Measurements from ENCODE around the gene DGKI. TPM values are rescaled to one million over a fixed set of nuclear protein-coding genes. Genes with fewer than 3 reads are reported as not detected.

DGKI gene
- total and polyA plus RNA-seq, 9 of the 15 experiments (the other 6 are each of a cell fraction or from before 2014, with no cell fraction given) = 0.11 to 0.54 (median 0.15) TPM; not detected in 5

DNA sequence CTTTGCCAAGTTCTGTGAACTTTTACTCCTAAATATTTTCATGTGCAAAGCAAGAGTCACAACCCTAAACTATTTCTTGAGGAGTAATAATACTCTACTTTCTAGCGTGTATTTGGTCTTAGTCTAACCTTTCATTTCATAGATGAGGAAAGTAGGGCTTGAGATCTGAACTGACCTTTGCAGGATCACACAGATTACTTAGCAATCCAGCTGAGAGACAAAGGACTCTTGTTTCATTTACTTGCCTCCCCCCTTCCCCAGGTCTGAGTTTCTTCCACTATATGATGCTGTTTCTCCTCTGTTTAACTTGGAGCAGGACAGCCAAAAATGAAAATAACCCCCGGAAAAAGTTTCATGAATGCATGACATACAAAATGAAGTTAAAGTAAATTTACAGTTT, 427.9 kb downstream of the DGKI start (continued):
- TF ChIP-seq, protein P1, sequence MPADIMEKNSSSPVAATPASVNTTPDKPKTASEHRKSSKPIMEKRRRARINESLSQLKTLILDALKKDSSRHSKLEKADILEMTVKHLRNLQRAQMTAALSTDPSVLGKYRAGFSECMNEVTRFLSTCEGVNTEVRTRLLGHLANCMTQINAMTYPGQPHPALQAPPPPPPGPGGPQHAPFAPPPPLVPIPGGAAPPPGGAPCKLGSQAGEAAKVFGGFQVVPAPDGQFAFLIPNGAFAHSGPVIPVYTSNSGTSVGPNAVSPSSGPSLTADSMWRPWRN (IDR thresholded peaks at IDR 0.05; ENCODE audit: low read depth) = no peak
- TF ChIP-seq ATF1 (CRISPR knock-in tag; IDR thresholded peaks at IDR 0.05) = no peak
- no peak for TF ChIP-seq ATF1 (tag; IDR thresholded peaks at IDR 0.05)
- no peak for TF ChIP-seq NELFE (IDR thresholded peaks at IDR 0.05; ENCODE audit: insufficient read depth, insufficient read length)
- TF ChIP-seq, protein P2, sequence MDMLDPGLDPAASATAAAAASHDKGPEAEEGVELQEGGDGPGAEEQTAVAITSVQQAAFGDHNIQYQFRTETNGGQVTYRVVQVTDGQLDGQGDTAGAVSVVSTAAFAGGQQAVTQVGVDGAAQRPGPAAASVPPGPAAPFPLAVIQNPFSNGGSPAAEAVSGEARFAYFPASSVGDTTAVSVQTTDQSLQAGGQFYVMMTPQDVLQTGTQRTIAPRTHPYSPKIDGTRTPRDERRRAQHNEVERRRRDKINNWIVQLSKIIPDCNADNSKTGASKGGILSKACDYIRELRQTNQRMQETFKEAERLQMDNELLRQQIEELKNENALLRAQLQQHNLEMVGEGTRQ (CRISPR knock-in tag; IDR thresholded peaks at IDR 0.05) = no peak
- no peak for TF ChIP-seq ZNF165 (CRISPR knock-in tag; IDR thresholded peaks at IDR 0.05; ENCODE audit: borderline replicate concordance)
- TF ChIP-seq ZNF699 (CRISPR knock-in tag; IDR thresholded peaks at IDR 0.05; ENCODE audit: insufficient replicate concordance) = no peak
- no peak for TF ChIP-seq ADNP (tag; IDR thresholded peaks at IDR 0.05)
- TF ChIP-seq, protein P3, sequence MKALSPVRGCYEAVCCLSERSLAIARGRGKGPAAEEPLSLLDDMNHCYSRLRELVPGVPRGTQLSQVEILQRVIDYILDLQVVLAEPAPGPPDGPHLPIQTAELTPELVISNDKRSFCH (CRISPR knock-in tag; IDR thresholded peaks at IDR 0.05) = no peak
- TF ChIP-seq, protein P3 (tag; IDR thresholded peaks at IDR 0.05) = no peak
- TF ChIP-seq, protein P4, sequence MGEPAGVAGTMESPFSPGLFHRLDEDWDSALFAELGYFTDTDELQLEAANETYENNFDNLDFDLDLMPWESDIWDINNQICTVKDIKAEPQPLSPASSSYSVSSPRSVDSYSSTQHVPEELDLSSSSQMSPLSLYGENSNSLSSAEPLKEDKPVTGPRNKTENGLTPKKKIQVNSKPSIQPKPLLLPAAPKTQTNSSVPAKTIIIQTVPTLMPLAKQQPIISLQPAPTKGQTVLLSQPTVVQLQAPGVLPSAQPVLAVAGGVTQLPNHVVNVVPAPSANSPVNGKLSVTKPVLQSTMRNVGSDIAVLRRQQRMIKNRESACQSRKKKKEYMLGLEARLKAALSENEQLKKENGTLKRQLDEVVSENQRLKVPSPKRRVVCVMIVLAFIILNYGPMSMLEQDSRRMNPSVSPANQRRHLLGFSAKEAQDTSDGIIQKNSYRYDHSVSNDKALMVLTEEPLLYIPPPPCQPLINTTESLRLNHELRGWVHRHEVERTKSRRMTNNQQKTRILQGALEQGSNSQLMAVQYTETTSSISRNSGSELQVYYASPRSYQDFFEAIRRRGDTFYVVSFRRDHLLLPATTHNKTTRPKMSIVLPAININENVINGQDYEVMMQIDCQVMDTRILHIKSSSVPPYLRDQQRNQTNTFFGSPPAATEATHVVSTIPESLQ (CRISPR knock-in tag; IDR thresholded peaks at IDR 0.05) = no peak
- TF ChIP-seq, protein P5, sequence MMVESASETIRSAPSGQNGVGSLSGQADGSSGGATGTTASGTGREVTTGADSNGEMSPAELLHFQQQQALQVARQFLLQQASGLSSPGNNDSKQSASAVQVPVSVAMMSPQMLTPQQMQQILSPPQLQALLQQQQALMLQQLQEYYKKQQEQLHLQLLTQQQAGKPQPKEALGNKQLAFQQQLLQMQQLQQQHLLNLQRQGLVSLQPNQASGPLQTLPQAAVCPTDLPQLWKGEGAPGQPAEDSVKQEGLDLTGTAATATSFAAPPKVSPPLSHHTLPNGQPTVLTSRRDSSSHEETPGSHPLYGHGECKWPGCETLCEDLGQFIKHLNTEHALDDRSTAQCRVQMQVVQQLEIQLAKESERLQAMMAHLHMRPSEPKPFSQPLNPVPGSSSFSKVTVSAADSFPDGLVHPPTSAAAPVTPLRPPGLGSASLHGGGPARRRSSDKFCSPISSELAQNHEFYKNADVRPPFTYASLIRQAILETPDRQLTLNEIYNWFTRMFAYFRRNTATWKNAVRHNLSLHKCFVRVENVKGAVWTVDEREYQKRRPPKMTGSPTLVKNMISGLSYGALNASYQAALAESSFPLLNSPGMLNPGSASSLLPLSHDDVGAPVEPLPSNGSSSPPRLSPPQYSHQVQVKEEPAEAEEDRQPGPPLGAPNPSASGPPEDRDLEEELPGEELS (CRISPR knock-in tag; IDR thresholded peaks at IDR 0.05; ENCODE audit: borderline replicate concordance) = no peak
